Activated CD4-positive, alpha-beta T cell treated with anti-CD3 and anti-CD28 coated beads, Interleukin-2, Interleukin-6, amounts not matched to agents 100 ng/mL and 50 ng/mL, durations not matched to agents 16 hours and 8 hours (primary cell): ENCODE measurements around the gene RHOU.
"Not testable (repeated sequence)": the region's sequence is repeated elsewhere in the genome, so short reads cannot be mapped to it uniquely, and the experiment has no call there.

ENCODE experiments used
- DNase-seq: peaks from one replicate; pipeline ENCODE4 v3.0.0-alpha.2; 2020

Gene RHOU

GRCh38 chr1:228765168-228765946, 30.1 kb downstream of the RHOU start:
- DNase-seq: peak; percentile 63

GRCh38 chr1:228766788-228767187, 31.5 kb downstream of the RHOU start:
- no peak for DNase-seq

GRCh38 chr1:228767636-228768354, 32.5 kb downstream of the RHOU start:
- DNase-seq: no peak

GRCh38 chr1:228768355-228769000, 33.2 kb downstream of the RHOU start:
- no peak for DNase-seq

GRCh38 chr1:228770779-228771223, 35.5 kb downstream of the RHOU start:
- no peak for DNase-seq

DNA sequence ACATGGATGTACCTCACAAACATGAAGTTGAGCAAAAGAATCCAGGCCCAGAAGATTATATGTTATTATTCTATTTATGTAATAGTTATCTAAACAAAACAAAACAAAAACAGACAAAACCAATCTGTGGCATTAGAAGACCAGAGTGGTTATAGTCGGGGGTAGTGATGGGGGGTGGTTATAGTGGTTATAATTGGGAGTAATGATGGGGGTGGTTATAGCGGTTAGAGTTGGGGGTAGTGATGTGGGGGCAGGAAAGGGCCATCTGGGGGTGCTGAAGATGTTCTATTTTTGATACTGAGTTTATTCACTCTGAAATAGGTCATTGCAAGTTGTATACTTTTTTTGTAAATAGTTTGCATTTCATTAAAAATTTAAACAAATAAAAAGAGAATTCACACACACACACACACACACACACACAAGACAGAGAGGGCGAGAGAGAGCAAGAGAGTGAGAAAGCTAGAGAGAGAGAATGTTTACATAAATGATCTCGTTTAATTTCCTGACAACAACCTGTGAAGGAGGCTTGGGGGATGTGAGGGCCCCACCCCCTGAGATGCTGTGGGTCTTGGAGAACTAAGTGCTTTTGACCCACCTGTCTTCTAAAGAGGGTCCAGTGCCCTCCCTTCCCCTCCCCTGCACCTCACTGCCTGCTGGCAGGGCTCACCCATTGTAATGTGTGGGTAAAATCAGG, 37.4 kb downstream of the RHOU start:
- DNase-seq: no peak

DNA sequence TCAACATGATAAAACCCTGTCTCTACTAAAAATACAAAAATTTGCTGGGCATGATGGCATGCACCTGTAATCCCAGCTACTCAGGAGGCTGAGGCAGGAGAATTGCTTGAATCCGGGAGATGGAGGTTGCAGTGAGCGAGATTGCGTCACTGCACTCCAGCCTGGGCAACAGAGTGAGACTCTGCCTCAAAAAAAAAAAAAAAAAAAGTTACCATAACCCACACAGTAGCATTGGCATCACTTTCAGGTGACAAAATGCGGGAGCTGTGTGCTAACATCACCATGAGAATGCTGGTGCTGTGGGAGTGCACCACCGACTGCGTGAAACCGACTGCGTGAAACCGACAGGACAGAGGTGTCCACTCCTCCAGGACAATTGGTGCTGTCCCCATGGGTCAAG, 40.7 kb downstream of the RHOU start:
- DNase-seq: not testable (repeated sequence)

DNA sequence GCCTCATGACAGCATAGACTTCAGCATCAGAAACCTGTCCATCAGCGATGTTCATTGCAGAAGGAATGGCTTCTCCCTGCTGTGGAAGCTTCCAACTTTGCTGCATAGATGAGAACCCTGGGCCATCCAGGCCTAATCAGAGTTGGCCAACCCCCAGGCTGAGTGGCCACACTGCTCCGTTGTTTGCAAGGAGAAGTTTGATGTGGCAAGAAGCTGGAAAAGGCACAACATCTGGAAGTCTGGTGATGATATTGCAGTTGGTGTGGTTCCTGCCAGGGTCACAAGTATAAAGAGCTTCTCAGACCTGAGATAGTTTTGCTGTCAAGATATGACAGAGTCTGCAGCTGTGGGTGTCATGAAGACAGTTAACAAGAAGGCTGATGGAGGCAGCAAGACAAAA, 41.2 kb downstream of the RHOU start:
- DNase-seq: no peak

DNA sequence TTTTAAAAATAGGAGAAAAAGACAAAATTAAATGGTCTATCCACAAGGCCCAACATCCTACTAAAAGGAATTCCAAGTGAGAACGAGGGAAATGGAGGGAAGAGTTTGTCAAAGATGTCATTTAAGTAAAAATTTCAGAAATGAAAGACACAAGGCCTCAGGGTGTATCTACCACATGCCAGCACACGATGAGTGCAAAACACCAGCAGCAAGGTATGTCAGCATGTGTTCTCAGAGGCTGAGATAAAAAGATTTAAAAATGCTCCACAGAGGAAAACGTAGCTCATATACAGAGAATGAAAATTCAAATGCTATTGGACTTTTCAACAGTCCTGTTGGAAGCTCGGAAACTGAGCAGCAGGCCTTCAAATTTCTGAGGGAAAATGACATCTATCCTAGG, 42.0 kb downstream of the RHOU start:
- no peak for DNase-seq

DNA sequence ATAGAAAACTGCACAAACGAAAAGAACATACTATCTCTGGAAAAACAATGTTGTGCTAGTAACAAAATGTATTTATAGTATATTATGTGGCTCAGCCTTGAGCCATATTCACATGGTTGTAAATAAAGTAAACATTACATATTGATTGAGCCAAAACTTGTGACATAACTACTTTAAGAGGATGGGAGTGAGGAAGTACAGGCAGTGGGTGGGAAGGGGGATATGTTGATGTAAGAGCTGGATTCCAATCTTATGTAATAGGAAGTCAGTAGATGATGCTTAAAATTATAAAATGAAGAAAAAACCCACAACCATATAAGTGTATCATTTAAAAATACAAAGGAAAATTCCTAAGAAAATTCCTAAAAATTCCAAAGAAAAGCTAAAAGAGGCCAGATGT, 42.7 kb downstream of the RHOU start:
- no peak for DNase-seq

- no peak for DNase-seq
Measured at GRCh38 chr1:228778466-228778865, 43.2 kb downstream of the RHOU start.

DNA sequence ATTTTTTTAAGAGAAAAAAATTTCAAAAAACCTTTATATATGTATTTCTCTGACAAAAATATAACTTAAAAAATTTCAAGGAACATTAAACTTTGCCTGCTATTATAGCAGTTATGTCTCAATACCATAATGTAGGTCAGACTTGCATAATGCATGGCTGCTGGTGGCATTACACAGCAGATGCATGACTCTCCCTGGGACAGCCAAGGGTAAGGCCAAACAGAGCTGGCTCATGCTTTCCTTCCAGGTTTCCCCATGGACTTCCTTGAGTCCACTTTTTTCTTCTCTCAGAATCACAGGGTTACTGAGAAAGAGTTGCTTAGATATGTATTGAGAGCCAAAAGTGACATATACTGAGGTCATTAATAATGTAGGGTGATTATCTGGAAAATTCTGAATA, 43.7 kb downstream of the RHOU start:
- no peak for DNase-seq

- no peak for DNase-seq
Measured at GRCh38 chr1:228781161-228781808, 46.0 kb downstream of the RHOU start.

DNA sequence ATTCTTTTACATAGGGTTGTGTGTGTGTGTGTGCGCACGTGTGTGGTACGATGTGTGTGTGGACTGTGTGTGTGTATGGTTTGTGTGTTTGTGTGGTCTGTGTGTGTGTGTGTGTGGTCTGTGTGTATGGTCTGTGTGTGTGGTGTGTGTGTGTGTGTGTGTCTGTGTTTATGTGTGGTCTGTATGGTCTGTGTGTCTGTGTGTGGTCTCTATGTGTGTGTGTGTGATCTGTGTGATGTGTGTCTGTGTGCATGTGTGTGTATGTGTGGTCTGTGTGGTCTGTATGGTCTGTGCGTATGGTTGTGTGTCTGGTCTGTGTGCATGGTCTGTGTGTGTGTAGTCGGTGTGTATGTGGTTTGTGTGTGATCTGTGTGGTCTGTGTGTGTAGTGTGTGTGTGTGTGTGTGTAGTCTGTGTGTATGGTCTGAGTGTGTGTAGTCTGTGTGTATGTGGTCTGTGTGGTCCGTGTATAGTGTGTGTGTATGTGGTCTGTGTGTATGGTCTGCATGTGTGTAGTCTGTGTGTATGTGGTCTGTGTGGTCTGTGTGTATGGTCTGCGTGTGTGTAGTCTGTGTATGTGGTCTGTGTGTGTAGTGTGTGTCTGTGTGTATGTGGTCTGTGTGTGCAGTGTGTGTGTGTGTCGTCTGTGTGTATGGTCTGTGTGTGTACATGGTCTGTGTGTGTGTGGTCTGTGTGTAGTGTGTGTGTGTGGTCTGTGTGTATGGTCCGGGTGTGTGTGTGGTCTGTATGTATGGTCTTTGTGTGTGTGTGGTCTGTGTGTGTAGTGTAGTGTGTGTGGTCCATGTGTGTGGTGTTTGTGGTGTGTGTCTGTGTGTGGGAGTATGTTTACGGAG, 46.8 kb downstream of the RHOU start:
- DNase-seq: no peak

DNA sequence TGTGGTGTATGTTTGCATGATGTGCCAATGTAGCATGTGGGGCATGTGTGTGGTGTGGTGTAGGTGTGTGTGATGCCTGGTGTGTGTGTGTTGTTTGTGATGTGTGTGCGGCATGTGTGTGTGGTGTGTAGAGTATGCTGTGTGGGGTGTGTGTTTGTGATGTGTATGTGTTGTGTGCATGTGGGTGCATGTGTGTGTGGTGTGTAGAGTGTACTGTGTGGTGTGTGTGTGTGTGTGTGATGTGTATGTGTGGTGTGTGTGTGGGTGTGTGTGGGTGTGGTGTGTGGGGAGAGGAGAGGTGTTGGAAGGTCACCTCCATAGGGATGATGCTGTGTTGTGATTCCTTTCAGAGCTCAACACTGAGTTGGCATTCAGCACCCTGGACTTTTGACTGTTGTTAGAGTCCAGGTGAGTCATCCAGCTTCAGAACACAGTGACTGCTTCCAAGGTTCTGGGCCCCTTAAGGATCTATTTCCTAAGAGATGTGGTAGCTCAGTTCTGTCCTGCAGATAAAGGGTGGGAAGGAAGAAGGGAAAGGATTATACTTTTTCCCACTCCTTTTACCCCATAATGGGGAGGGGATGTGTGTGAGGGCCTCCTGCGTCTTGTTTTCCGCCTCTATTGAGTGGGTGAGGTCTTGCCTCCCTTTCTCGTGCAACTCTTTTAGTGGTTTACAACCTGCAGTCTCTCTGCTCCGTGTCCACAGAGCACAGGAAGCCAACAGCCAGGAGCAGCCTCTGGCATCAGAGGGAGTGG, 47.6 kb downstream of the RHOU start:
- DNase-seq: no peak

GRCh38 chr1:228783418-228784040, 48.2 kb downstream of the RHOU start:
- DNase-seq: no peak

DNA sequence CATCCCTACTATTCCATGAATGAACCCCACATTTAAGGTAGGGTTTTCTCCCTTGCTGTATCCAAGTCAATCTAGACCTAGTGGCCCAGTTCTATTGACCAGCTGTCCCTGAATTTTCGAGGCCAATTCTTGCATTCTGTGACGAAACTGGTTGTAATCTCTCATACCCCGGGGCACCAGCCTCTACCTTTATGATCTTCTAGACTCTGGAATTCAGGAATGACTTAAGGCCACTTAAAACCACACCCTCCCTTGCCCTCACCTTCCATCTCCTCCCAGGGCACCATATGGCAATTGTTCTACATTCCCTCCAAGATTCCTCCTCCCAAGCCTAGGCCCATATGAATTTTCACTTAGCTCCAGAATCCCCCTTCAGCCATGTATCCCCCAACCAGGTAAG, 48.9 kb downstream of the RHOU start:
- DNase-seq: no peak

DNA sequence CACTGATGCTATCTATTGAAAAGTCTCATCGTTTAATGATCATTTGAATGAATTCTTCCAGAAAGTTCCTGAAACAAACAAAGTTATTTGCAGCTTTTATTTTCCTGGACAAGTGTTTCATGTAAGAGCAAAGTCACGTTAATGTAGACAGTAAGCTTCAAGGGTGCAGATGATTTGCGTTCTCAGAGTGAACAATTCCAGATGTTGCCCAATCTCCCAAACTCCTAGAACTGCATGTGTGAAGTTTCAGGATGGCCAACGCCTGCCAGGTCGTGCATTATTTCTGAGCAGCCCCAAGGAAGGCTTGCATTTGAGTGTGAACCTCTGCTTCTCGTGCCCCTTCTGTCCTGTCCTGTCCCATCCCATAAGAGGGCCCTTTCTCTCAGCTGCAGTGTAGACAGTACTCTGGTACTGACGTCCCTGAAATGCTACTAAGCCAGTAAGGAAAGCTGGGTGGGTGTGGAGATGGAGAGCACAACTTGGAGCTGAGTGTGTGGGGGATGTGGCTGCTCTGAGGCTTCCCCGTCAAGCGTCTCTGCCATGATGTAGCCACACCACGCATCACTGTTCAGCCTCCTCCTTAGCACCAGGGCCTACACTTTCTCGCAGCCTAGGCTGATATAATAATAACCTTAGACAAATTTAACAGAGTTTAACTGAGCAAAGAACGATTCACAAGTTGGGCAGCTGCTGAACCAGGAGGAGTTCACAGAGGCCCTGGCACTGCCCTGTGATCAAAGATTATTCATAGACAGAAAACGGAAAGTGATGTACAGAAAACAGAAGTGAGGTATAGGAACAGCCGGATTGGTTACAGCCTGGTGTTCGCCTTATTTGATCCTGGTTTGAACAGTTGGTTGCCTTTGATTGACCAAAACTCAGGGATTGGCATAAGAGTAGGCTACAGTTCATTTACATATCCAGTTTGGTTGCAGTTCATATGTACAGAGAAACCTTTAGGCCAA, 50.4 kb downstream of the RHOU start:
- DNase-seq: no peak
